ENCODE measurements around the gene PRCD. TPM values are rescaled to one million over a fixed set of nuclear protein-coding genes. Genes with fewer than 3 reads are reported as not detected.

Gene PRCD
- total and polyA plus RNA-seq, 2 donors (not counting 1 experiment from before 2014, with no cell fraction given): 18.0 to 30.6 TPM

DNA sequence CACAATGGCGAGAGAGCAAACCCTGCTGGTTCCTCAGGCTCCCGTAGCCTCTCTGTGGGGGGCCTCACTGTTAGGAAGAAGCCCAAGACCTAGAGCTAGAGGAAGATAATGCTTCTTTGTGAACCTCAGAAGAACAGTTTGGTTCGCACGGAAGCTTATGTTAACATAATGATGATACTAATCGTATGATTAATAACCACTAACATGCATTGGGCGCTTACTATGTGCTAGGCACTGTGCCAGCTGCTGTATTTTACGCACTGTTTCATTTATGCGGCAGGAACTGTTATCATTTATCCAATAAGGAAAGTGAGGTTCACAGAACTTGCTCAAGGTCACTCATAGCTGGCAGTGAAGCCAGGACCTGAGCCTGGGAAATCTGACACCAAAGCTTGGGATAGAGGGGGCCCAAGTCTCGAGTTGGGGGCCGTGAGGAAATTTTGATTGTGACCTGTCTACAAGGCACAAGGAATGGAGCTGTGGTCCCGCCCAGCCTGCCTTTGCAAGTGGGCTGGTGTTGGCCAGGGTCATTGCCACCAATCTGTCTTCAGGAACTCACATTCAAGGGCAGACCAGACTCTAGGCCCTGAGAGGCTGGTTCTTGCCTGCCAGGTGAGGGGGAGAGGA is 6.8 kb downstream of the PRCD start:
- 66% methylated on average over 9 of the region's 11 CpGs for WGBS (ENCODE audit: insufficient coverage)
- no peak overlapping the region for H3K4me2 ChIP-seq (replicated peaks; ENCODE audit: low read depth, low read length, poor library complexity, severe bottlenecking)
- H3K9me3 ChIP-seq (ENCODE audit: control extremely low read depth in 1 of 3, control insufficient read depth in 2 of 3, insufficient read depth in 1 of 3, low read length in 2 of 3): no peaks in the 10 kb centered on the region
- no peak overlapping the region for H3K9ac ChIP-seq (ENCODE audit: low read length)
- H3K27ac Mint-ChIP-seq: peak overlapping the region; percentile 23
- DNase-seq: no peak
- H3K4me3 ChIP-seq (ENCODE audit: control extremely low read depth in 1 of 5, extremely low read depth in 1 of 5, insufficient read depth in 1 of 5, low read depth in 2 of 5, low read length in 4 of 5): no peak overlapping the region
- intact Hi-C loops (cut with micrococcal nuclease): loop anchor here (1.0 to 5.0 kb wide), 6 partner anchors 18 to 243 kb away; partner anchors contain the start of gene AANAT
- ChIA-PET CTCF (interaction anchor here (0.7 to 5.6 kb wide), 26 partner anchors 8 to 242 kb away, joined by 3 to 156 read pairs (median 4); partner anchors contain the start of genes AANAT and RHBDF2), POLR2A (interaction anchor here (0.8 to 1.2 kb wide), 4 partner anchors 11 to 30 kb away, joined by 3 read pairs; no protein-coding TSS in a partner anchor)
- no peak overlapping the region for H3K27ac ChIP-seq (ENCODE audit: low read length in 2 of 2)
- H4K20me1 ChIP-seq (ENCODE audit: control insufficient read depth, insufficient read depth, low read length, poor library complexity, severe bottlenecking): no peaks in the 10 kb centered on the region
- H2AFZ ChIP-seq (ENCODE audit: insufficient read depth, low read depth, low read length, poor library complexity, severe bottlenecking): no peak overlapping the region
- H3K4me3 Mint-ChIP-seq: no peak overlapping the region
- TF ChIP-seq EZH2 (IDR thresholded peaks at IDR 0.05; ENCODE audit: borderline replicate concordance, insufficient read depth, low read depth, low read length, poor library complexity, severe bottlenecking): no peak
- ATAC-seq (ENCODE audit: low read depth): no peak
- H3K79me2 ChIP-seq (ENCODE audit: control insufficient read depth, insufficient read depth, low read length): no peaks in the 10 kb centered on the region
- H3K4me1 Mint-ChIP-seq: peaks cover 7% of the 10 kb centered on the region
- peaks cover 0 to 3% of the 10 kb centered on the region in 2 experiments for H3K36me3 ChIP-seq (replicated peaks in 1 of 2; ENCODE audit: control extremely low read depth in 1 of 2, control insufficient read depth in 1 of 2, extremely low read depth in 1 of 2, insufficient read depth in 2 of 2, low read length in 1 of 2)
- H3K27me3 ChIP-seq (replicated peaks in 1 of 4; ENCODE audit: control extremely low read depth in 1 of 4, control insufficient read depth in 3 of 4, insufficient read depth in 4 of 4, low read length in 3 of 4): peaks cover 0 to 7% (median 3%) of the 10 kb centered on the region in 4 experiments
- peaks cover 21% of the 10 kb centered on the region for H3K27me3 Mint-ChIP-seq
- peaks cover 4 to 8% of the 10 kb centered on the region in 2 donors for H3K4me1 ChIP-seq (ENCODE audit: control insufficient read depth in 2 of 2, insufficient read depth in 2 of 2, low read length in 2 of 2)
- no peaks in the 10 kb centered on the region for H3K9me3 Mint-ChIP-seq (ENCODE audit: insufficient read depth)

DNA sequence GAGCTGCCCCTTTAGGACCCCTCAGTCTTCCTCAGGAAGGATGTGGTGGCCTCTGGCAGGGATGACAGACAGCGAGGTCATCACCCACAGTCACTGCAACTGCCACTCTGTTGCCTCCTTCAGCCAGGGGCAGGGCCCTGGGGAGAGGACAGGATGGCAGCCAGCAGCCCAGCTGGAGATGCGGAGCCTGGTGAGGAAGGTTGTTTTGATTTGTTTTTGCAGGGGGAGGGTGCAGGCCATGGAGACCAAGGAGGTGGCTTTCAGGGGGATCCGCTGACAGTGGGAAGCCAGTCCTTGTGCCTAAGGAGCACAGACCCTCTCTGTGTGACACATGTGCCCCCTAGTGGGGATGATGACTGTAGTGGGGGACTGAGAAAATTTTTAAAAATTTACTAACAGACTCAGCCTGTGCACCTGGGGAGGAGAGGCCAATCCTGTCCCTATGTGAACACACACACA is 7.4 kb downstream of the PRCD start:
- no peaks in the 10 kb centered on the region for H4K20me1 ChIP-seq (ENCODE audit: control insufficient read depth, insufficient read depth, low read length, poor library complexity, severe bottlenecking)
- H3K36me3 ChIP-seq (replicated peaks in 1 of 2; ENCODE audit: control extremely low read depth in 1 of 2, control insufficient read depth in 1 of 2, extremely low read depth in 1 of 2, insufficient read depth in 2 of 2, low read length in 1 of 2): peaks cover 0 to 3% of the 10 kb centered on the region in 2 experiments
- H3K27ac ChIP-seq (ENCODE audit: low read length in 2 of 2): no peak overlapping the region
- H3K4me3 Mint-ChIP-seq: no peak overlapping the region
- no peak overlapping the region for H3K4me3 ChIP-seq (ENCODE audit: control extremely low read depth in 1 of 5, extremely low read depth in 1 of 5, insufficient read depth in 1 of 5, low read depth in 2 of 5, low read length in 4 of 5)
- peak; percentile 78 for DNase-seq
- CTCF ChIA-PET: interaction anchor here (0.7 to 5.6 kb wide), 23 partner anchors 8 to 242 kb away, joined by 3 to 156 read pairs (median 5); partner anchors contain the start of gene AANAT
- H3K79me2 ChIP-seq (ENCODE audit: control insufficient read depth, insufficient read depth, low read length): no peaks in the 10 kb centered on the region
- H3K4me2 ChIP-seq (replicated peaks; ENCODE audit: low read depth, low read length, poor library complexity, severe bottlenecking): no peak overlapping the region
- peaks cover 7% of the 10 kb centered on the region for H3K4me1 Mint-ChIP-seq
- intact Hi-C loops (cut with micrococcal nuclease): loop anchor here (1.0 to 5.0 kb wide), 6 partner anchors 19 to 244 kb away; partner anchors contain the start of gene AANAT
- no peak for TF ChIP-seq EZH2 (IDR thresholded peaks at IDR 0.05; ENCODE audit: borderline replicate concordance, insufficient read depth, low read depth, low read length, poor library complexity, severe bottlenecking)
- TF ChIP-seq, protein P1, sequence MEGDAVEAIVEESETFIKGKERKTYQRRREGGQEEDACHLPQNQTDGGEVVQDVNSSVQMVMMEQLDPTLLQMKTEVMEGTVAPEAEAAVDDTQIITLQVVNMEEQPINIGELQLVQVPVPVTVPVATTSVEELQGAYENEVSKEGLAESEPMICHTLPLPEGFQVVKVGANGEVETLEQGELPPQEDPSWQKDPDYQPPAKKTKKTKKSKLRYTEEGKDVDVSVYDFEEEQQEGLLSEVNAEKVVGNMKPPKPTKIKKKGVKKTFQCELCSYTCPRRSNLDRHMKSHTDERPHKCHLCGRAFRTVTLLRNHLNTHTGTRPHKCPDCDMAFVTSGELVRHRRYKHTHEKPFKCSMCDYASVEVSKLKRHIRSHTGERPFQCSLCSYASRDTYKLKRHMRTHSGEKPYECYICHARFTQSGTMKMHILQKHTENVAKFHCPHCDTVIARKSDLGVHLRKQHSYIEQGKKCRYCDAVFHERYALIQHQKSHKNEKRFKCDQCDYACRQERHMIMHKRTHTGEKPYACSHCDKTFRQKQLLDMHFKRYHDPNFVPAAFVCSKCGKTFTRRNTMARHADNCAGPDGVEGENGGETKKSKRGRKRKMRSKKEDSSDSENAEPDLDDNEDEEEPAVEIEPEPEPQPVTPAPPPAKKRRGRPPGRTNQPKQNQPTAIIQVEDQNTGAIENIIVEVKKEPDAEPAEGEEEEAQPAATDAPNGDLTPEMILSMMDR (IDR thresholded peaks at IDR 0.05): peak; percentile 66
- H2AFZ ChIP-seq (ENCODE audit: insufficient read depth, low read depth, low read length, poor library complexity, severe bottlenecking): no peak overlapping the region
- H3K27ac Mint-ChIP-seq: no peak overlapping the region
- peaks cover 0 to 7% (median 3%) of the 10 kb centered on the region in 4 experiments for H3K27me3 ChIP-seq (replicated peaks in 1 of 4; ENCODE audit: control extremely low read depth in 1 of 4, control insufficient read depth in 3 of 4, insufficient read depth in 4 of 4, low read length in 3 of 4)
- no peaks in the 10 kb centered on the region for H3K9me3 Mint-ChIP-seq (ENCODE audit: insufficient read depth)
- peaks cover 4 to 8% of the 10 kb centered on the region in 2 donors for H3K4me1 ChIP-seq (ENCODE audit: control insufficient read depth in 2 of 2, insufficient read depth in 2 of 2, low read length in 2 of 2)
- POLR2A ChIA-PET: interaction anchor here (0.8 to 1.2 kb wide), 4 partner anchors 10 to 31 kb away, joined by 3 read pairs; no protein-coding TSS in a partner anchor
- no peak overlapping the region for H3K9ac ChIP-seq (ENCODE audit: low read length)
- WGBS (ENCODE audit: insufficient coverage): 11% methylated on average over 3 of the region's 3 CpGs
- peaks cover 17% of the 10 kb centered on the region for H3K27me3 Mint-ChIP-seq
- ATAC-seq (ENCODE audit: low read depth): peak; percentile 90
- no peaks in the 10 kb centered on the region for H3K9me3 ChIP-seq (ENCODE audit: control extremely low read depth in 1 of 3, control insufficient read depth in 2 of 3, insufficient read depth in 1 of 3, low read length in 2 of 3)
